Endothelial cell of umbilical vein (primary cell): Measurements from ENCODE around the gene MAP1LC3C. TPM values are rescaled to one million over a fixed set of nuclear protein-coding genes. Genes with fewer than 3 reads are reported as not detected.

ENCODE experiments used
- polyA plus RNA-seq, 4 experiments: library from polyadenylated mRNA; depleted of rRNA in 3 of 4; stranded (reverse) in 3 of 4; unstranded in 1 of 4; fragments of >200 nt; gene quantifications; 2 replicates each; pipeline versions ENCODE4 v1.2.1 to v1.2.3, GENCODE V29; 2011 to 2012; ENCODE audit warnings: missing spikeins in 1 of 4
- total RNA-seq: library from RNA; stranded (reverse); gene quantifications from 2 replicates; pipeline ENCODE4 v1.2.3, GENCODE V29; 2021

MAP1LC3C gene
- total and polyA plus RNA-seq, 2 donors (not counting 3 experiments of a cell fraction or from before 2014, with no cell fraction given), result not detected

Other genes starting within 250 kb of the MAP1LC3C start
- gene EXO1, start 150.9 kb downstream of the MAP1LC3C start, total RNA-seq, result 19.8 and 23.5 TPM in 2 replicates
- gene EXO1, start 150.9 kb downstream of the MAP1LC3C start, polyA plus RNA-seq, result 2.2 and 4.1 TPM in 2 replicates
- not detected in 2 replicates for gene BECN2, start 41.3 kb downstream of the MAP1LC3C start, total RNA-seq
- gene BECN2, start 41.3 kb downstream of the MAP1LC3C start, polyA plus RNA-seq, result not detected in 2 replicates